GM12878 (cell line): ENCODE results near the gene SLC23A2.

Experiments
- CREB1 ChIP-seq: IDR thresholded peaks from 2 replicates; pipeline ENCODE4 v1.6.1; 2012; ENCODE audit warnings: low read depth, mild to moderate bottlenecking, inconsistent platforms
- CTCF ChIP-seq, 3 experiments: IDR thresholded peaks in 2 of 3; conservative IDR thresholded peaks in 1 of 3; 2 replicates each; pipeline ENCODE4 v1.5.1; 2011; ENCODE audit warnings: low read depth in 3 of 3, low read length in 3 of 3, mild to moderate bottlenecking in 3 of 3, control low read depth in 2 of 3, moderate library complexity in 2 of 3, inconsistent platforms in 1 of 3, mixed read lengths in 1 of 3; ENCODE audit not compliant: control insufficient read depth in 2 of 3, insufficient read depth in 1 of 3; ENCODE audit errors: extremely low read depth in 1 of 3
- ETV6 ChIP-seq, 2 experiments: fragments of 450-650 bp in 1 of 2; IDR thresholded peaks in 1 of 2; conservative IDR thresholded peaks in 1 of 2; 2 replicates each; pipeline ENCODE4 v1.6.1; 2014; ENCODE audit warnings: antibody characterized with exemption in 1 of 2, borderline replicate concordance in 1 of 2, low read depth in 1 of 2, mild to moderate bottlenecking in 1 of 2, moderate library complexity in 1 of 2
- EZH2 ChIP-seq: IDR thresholded peaks from 2 replicates; pipeline ENCODE4 v1.6.1; 2012; ENCODE audit warnings: low read depth, mild to moderate bottlenecking, control low read depth, inconsistent platforms, low read length, borderline replicate concordance; ENCODE audit not compliant: control insufficient read depth
- NRF1 ChIP-seq: conservative IDR thresholded peaks from 2 replicates; pipeline ENCODE4 v1.6.1; 2011; ENCODE audit warnings: mild to moderate bottlenecking, low read depth, low read length, improper control_type of control experiment
- POLR2A ChIP-seq: IDR thresholded peaks from 2 replicates; pipeline ENCODE4 v1.6.1; 2011; ENCODE audit warnings: low read depth, mild to moderate bottlenecking, low read length
- SP1 ChIP-seq: IDR thresholded peaks from one replicate; pipeline ENCODE4 v1.6.1; 2011; ENCODE audit warnings: low read depth, low read length
- TF ChIP-seq, protein P1 (sequence below): IDR thresholded peaks from 2 replicates; pipeline ENCODE4 v1.6.1; 2011; ENCODE audit warnings: borderline replicate concordance, low read depth, mild to moderate bottlenecking, moderate library complexity, mixed read lengths, low read length; ENCODE audit not compliant: insufficient read depth; ENCODE audit errors: extremely low read length

DNA sequence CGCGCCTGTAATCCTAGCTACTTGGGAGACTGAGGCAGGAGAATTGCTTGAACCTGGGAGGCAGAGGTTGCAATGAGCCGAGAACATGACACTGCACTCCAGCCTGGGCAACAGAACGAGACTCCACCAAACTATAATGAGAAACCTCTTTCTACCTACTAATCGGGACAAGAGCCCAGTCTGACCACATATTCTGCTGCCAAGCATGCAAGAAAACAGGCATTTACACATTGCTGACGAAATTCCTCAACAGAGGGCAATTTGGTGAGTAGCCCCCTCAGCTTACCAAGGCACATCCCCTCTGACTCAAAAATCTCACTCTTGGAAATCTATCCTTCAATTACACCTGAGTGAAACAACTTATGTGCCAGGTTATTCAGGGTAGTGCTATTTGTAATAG, 81.2 kb downstream of the SLC23A2 start:
- TF ChIP-seq CREB1 (no peak), ETV6 (conservative IDR thresholded peaks at IDR 0.05 in 1 of 2, IDR thresholded peaks at IDR 0.05 in 1 of 2; ENCODE audit: borderline replicate concordance in 1 of 2, low read depth in 1 of 2) (no peak), CTCF (IDR thresholded peaks at IDR 0.05 in 2 of 3, conservative IDR thresholded peaks at IDR 0.05 in 1 of 3; ENCODE audit: control insufficient read depth in 2 of 3, extremely low read depth in 1 of 3, insufficient read depth in 1 of 3, low read depth in 3 of 3, low read length in 3 of 3) (no peak), POLR2A (no peak), EZH2 (no peak), SP1 (no peak), NRF1 (no peak)
- TF ChIP-seq, protein P1, sequence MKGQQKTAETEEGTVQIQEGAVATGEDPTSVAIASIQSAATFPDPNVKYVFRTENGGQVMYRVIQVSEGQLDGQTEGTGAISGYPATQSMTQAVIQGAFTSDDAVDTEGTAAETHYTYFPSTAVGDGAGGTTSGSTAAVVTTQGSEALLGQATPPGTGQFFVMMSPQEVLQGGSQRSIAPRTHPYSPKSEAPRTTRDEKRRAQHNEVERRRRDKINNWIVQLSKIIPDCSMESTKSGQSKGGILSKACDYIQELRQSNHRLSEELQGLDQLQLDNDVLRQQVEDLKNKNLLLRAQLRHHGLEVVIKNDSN: no peak
